Measurements from ENCODE around the gene ACTL10. TPM values are rescaled to one million over a fixed set of nuclear protein-coding genes. Genes with fewer than 3 reads are reported as not detected.

ACTL10 gene
- total RNA-seq, 1 donor, result 0.42 TPM

GRCh38 chr20:33667245-33667675, 517 bp downstream of the ACTL10 start:
- Histone ChIP-seq H3K9me3 (ENCODE audit: low read depth, low read length) (no peaks in the 10 kb centered on the region), H3K4me1 (ENCODE audit: insufficient read depth, low read length) (peaks cover 47% of the 10 kb centered on the region), H3K4me3 (ENCODE audit: low read length) (peak overlapping the region; percentile 35), H3K27me3 (ENCODE audit: insufficient read depth, low read length) (no peaks in the 10 kb centered on the region)

DNA sequence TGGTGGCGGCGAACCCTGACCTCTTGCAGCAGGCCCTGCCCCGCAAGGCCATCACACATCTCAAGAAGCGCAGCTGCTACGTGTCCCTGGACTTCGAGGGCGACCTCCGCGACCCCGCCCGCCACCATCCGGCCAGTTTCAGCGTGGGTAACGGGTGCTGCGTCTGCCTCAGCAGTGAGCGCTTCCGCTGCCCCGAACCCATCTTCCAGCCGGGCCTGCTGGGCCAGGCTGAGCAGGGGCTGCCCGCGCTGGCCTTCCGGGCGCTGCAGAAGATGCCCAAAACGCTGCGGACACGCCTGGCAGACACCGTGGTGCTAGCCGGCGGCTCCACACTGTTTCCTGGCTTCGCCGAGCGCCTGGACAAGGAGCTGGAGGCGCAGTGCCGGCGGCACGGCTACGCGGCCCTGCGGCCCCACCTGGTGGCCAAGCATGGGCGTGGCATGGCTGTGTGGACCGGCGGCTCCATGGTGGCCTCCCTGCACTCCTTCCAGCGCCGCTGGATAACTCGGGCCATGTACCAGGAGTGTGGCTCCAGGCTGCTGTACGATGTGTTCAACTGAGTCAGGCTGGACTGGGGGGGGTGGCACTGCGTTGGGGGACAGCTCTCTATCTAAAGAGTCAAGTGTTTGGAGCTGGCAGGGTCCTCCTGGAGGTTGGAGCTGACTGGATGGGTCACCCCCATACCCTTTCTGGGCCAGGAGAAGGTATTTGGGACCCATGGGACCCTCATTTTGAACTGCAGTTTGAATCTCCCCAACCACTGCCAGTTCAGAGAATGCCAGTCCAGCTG, 1.1 kb downstream of the ACTL10 start:
- peaks cover 42% of the 10 kb centered on the region for H3K4me1 ChIP-seq (ENCODE audit: insufficient read depth, low read length)
- peak overlapping the region; percentile 35 for H3K4me3 ChIP-seq (ENCODE audit: low read length)
- no peaks in the 10 kb centered on the region for H3K27me3 ChIP-seq (ENCODE audit: insufficient read depth, low read length)
- H3K9me3 ChIP-seq (ENCODE audit: low read depth, low read length), result no peaks in the 10 kb centered on the region

- Histone ChIP-seq H3K4me1 (ENCODE audit: insufficient read depth, low read length) (peaks cover 44% of the 10 kb centered on the region), H3K27me3 (ENCODE audit: insufficient read depth, low read length) (no peaks in the 10 kb centered on the region), H3K4me3 (ENCODE audit: low read length) (no peak overlapping the region), H3K9me3 (ENCODE audit: low read depth, low read length) (no peaks in the 10 kb centered on the region)
Observed at GRCh38 chr20:33668466-33669155, 1.9 kb downstream of the ACTL10 start.

DNA sequence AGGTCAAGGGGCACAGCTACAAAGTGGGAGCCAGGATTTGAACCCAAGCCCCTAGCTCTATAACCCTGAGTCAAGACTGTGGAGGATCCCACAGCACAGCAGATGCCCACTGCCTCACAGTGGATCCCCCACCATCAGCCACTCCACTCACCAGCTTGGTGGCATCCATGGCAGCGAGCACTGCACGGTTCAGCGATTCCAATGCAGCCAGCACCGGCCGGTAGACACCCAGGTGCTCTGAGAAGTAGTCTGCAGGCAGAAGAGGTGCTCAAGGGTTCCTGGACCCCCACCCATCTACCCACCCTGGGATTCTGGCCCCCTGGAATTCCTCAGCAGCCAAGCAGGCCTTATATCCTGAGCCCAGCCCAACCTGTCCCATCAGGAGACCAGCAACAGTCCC, 2.5 kb downstream of the ACTL10 start:
- Histone ChIP-seq H3K27me3 (ENCODE audit: insufficient read depth, low read length) (no peaks in the 10 kb centered on the region), H3K9me3 (ENCODE audit: low read depth, low read length) (no peaks in the 10 kb centered on the region), H3K4me1 (ENCODE audit: insufficient read depth, low read length) (peaks cover 43% of the 10 kb centered on the region), H3K4me3 (ENCODE audit: low read length) (no peak overlapping the region)

DNA sequence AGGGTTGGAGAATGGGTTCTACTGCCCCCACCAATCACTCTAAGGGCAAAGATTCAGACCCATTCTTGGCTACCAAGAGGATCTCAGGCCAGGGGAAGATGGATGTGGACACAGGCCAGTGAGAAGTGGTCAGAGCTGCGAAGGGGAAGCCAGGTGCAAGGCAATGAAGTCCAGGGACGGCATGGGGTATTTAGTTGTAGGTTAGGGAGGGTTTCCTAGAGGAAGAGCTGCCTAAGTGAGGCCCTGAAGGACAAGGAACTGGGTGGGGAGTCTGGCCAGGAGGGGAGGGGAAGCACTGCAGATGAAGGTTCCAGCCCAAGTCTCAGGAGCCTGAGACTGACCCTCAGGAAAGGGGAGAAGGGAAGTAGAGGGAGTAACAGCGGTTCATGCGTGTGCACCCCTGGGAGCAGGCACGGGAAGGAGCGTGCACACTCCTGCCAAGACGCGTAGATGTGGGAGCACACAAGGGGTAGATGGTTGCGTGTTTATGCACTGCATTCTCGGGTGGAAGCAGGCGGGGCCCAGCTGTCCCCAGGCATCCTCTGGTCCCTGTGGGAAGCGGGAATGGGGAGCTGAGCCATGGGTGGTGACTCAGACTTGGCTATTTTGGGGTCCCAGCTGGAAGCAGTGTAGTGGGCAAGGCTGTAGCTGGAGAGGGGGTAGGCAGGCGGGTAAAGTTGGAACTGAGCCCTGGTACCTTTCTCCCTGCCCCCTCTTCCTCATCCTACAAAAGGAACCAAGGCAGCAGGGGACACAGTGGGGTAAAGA, 3.3 kb downstream of the ACTL10 start:
- Histone ChIP-seq H3K4me1 (ENCODE audit: insufficient read depth, low read length) (peaks cover 42% of the 10 kb centered on the region), H3K9me3 (ENCODE audit: low read depth, low read length) (no peaks in the 10 kb centered on the region), H3K4me3 (ENCODE audit: low read length) (no peak overlapping the region), H3K27me3 (ENCODE audit: insufficient read depth, low read length) (no peaks in the 10 kb centered on the region)

GRCh38 chr20:33670715-33671499, 4.2 kb downstream of the ACTL10 start:
- Histone ChIP-seq H3K4me1 (ENCODE audit: insufficient read depth, low read length) (peaks cover 40% of the 10 kb centered on the region), H3K4me3 (ENCODE audit: low read length) (no peak overlapping the region), H3K9me3 (ENCODE audit: low read depth, low read length) (no peaks in the 10 kb centered on the region), H3K27me3 (ENCODE audit: insufficient read depth, low read length) (no peaks in the 10 kb centered on the region)

- peaks cover 32% of the 10 kb centered on the region for H3K4me1 ChIP-seq (ENCODE audit: insufficient read depth, low read length)
- H3K4me3 ChIP-seq (ENCODE audit: low read length), result no peak overlapping the region
- H3K27me3 ChIP-seq (ENCODE audit: insufficient read depth, low read length), result no peaks in the 10 kb centered on the region
- no peaks in the 10 kb centered on the region for H3K9me3 ChIP-seq (ENCODE audit: low read depth, low read length)
Observed at GRCh38 chr20:33671573-33672288, 5.0 kb downstream of the ACTL10 start.

GRCh38 chr20:33672426-33673113, 5.8 kb downstream of the ACTL10 start:
- Histone ChIP-seq H3K4me1 (ENCODE audit: insufficient read depth, low read length) (peaks cover 26% of the 10 kb centered on the region), H3K9me3 (ENCODE audit: low read depth, low read length) (no peaks in the 10 kb centered on the region), H3K4me3 (ENCODE audit: low read length) (no peak overlapping the region), H3K27me3 (ENCODE audit: insufficient read depth, low read length) (no peaks in the 10 kb centered on the region)

DNA sequence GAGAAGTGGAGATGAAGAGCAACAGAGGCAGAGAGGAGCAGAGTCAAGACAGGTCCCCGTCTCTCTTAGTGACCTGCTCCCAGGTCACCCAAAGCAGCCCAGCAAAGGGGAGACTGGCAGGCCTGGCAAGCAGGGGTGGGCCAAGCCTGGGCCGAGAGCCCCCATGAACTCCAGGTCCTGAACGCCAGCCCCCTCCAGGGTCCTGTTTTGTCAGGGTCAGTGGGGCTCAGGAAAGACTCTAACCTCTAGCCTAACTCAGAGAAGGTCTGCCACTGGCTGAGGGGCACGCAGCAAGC, 6.3 kb downstream of the ACTL10 start:
- H3K4me1 ChIP-seq (ENCODE audit: insufficient read depth, low read length), result peaks cover 23% of the 10 kb centered on the region
- H3K9me3 ChIP-seq (ENCODE audit: low read depth, low read length), result no peaks in the 10 kb centered on the region
- no peaks in the 10 kb centered on the region for H3K27me3 ChIP-seq (ENCODE audit: insufficient read depth, low read length)
- H3K4me3 ChIP-seq (ENCODE audit: low read length), result no peak overlapping the region

GRCh38 chr20:33673410-33674293, 6.9 kb downstream of the ACTL10 start:
- peak overlapping the region; percentile 38 for H3K4me3 ChIP-seq (ENCODE audit: low read length)
- H3K4me1 ChIP-seq (ENCODE audit: insufficient read depth, low read length), result peaks cover 22% of the 10 kb centered on the region
- no peaks in the 10 kb centered on the region for H3K9me3 ChIP-seq (ENCODE audit: low read depth, low read length)
- no peaks in the 10 kb centered on the region for H3K27me3 ChIP-seq (ENCODE audit: insufficient read depth, low read length)

- Histone ChIP-seq H3K27me3 (ENCODE audit: insufficient read depth, low read length) (no peaks in the 10 kb centered on the region), H3K4me1 (ENCODE audit: insufficient read depth, low read length) (peaks cover 29% of the 10 kb centered on the region), H3K9me3 (ENCODE audit: low read depth, low read length) (no peaks in the 10 kb centered on the region), H3K4me3 (ENCODE audit: low read length) (peak within 1 kb of the TSS; percentile 38)
Observed at GRCh38 chr20:33674294-33675135, 7.8 kb downstream of the ACTL10 start, which contains the start of gene NECAB3. NECAB3 (minus strand) TSS chr20:33674428; CDS start chr20:33674352, 76 bp downstream.

GRCh38 chr20:33675136-33675959, 8.6 kb downstream of the ACTL10 start:
- H3K27me3 ChIP-seq (ENCODE audit: insufficient read depth, low read length), result no peaks in the 10 kb centered on the region
- H3K9me3 ChIP-seq (ENCODE audit: low read depth, low read length), result no peaks in the 10 kb centered on the region
- H3K4me3 ChIP-seq (ENCODE audit: low read length), result no peak overlapping the region
- H3K4me1 ChIP-seq (ENCODE audit: insufficient read depth, low read length), result peaks cover 38% of the 10 kb centered on the region
